Activated CD4-positive, alpha-beta T cell treated with anti-CD3 and anti-CD28 coated beads, Interleukin-2, amount 50 U/mL, for 1 hour (primary cell): ENCODE data around the gene FBXW4.

ENCODE experiments used
- DNase-seq: peaks from one replicate; pipeline ENCODE4 v3.0.0-alpha.2; 2020

Gene FBXW4

GRCh38 chr10:101695404-101695890 lies 477 bp upstream of the FBXW4 start:
- DNase-seq = no peak

- DNase-seq = peak; percentile 65
These were observed 844 bp downstream of the FBXW4 start for GRCh38 chr10:101693978-101694673.

- no peak for DNase-seq
These were observed 1.4 kb downstream of the FBXW4 start for GRCh38 chr10:101693651-101693977.

- DNase-seq = no peak
These were observed 3.9 kb downstream of the FBXW4 start for GRCh38 chr10:101691081-101691480.

GRCh38 chr10:101690461-101690860 lies 4.5 kb downstream of the FBXW4 start:
- no peak for DNase-seq

GRCh38 chr10:101687071-101687658 lies 7.8 kb downstream of the FBXW4 start:
- no peak for DNase-seq

- DNase-seq = no peak
These were observed 8.6 kb downstream of the FBXW4 start for GRCh38 chr10:101686133-101686925.

- DNase-seq = no peak
These were observed 10.2 kb downstream of the FBXW4 start for GRCh38 chr10:101684782-101685181.

- DNase-seq = no peak
These were observed 11.7 kb downstream of the FBXW4 start for GRCh38 chr10:101683276-101683675.

GRCh38 chr10:101682172-101682825 lies 12.7 kb downstream of the FBXW4 start:
- no peak for DNase-seq

GRCh38 chr10:101676565-101676964 lies 18.4 kb downstream of the FBXW4 start:
- DNase-seq = no peak

- DNase-seq = no peak
These were observed 19.9 kb downstream of the FBXW4 start for GRCh38 chr10:101675115-101675514.

GRCh38 chr10:101672536-101672935 lies 22.4 kb downstream of the FBXW4 start:
- DNase-seq = no peak

GRCh38 chr10:101671453-101671852 lies 23.5 kb downstream of the FBXW4 start:
- DNase-seq = no peak

- no peak for DNase-seq
These were observed 24.3 kb downstream of the FBXW4 start for GRCh38 chr10:101670635-101671034.

GRCh38 chr10:101669181-101669580 lies 25.8 kb downstream of the FBXW4 start:
- no peak for DNase-seq

GRCh38 chr10:101668566-101668965 lies 26.4 kb downstream of the FBXW4 start:
- no peak for DNase-seq

GRCh38 chr10:101666083-101666482 lies 28.9 kb downstream of the FBXW4 start:
- no peak for DNase-seq

GRCh38 chr10:101663097-101663496 lies 31.9 kb downstream of the FBXW4 start:
- DNase-seq = no peak

- no peak for DNase-seq
These were observed 34.7 kb downstream of the FBXW4 start for GRCh38 chr10:101660256-101660655.

GRCh38 chr10:101658975-101659374 lies 36.0 kb downstream of the FBXW4 start:
- no peak for DNase-seq

GRCh38 chr10:101656890-101657289 lies 38.1 kb downstream of the FBXW4 start:
- DNase-seq = no peak

- no peak for DNase-seq
These were observed 39.4 kb downstream of the FBXW4 start for GRCh38 chr10:101655570-101655969.
